PC-9 (cell line): ENCODE data around the gene SPG11. TPM values are rescaled to one million over a fixed set of nuclear protein-coding genes. Genes with fewer than 3 reads are reported as not detected.

Source experiments
- BruUV-seq: library from RNA; stranded (reverse); fragments of 400-500 nt; replicated peaks from 2 replicates; lab custom pipeline; 2021; lab: Mats Ljungman, UMichigan
- CTCF ChIA-PET: fragments of 300-600 bp; sonication (Branson Sonifier 250); formaldehyde crosslinking; loops from one replicate; lab custom pipeline; 2022; ENCODE audit warnings: antibody characterized with exemption; lab: Charles Lee
- POLR2A ChIA-PET: fragments of 300-600 bp; sonication (Branson Sonifier 250); formaldehyde crosslinking; loops from one replicate; lab custom pipeline; 2022; ENCODE audit warnings: antibody characterized with exemption; ENCODE audit not compliant: unreplicated experiment; lab: Charles Lee
- DNase-seq, 2 experiments: peaks; one replicate each; pipeline versions ENCODE4 v3.0.0 to v3.0.0-alpha.2; 2015 to 2022; ENCODE audit warnings: mixed read lengths in 1 of 2
- H2AFZ ChIP-seq: fragments of 200-600 bp; sonication (generic); 2 replicates; pipeline ENCODE4 v1.8.1; 2017; ENCODE audit warnings: antibody characterized with exemption
- H3F3A ChIP-seq: fragments of 200-600 bp; sonication (generic); 2 replicates; pipeline ENCODE4 v1.8.1; 2017; ENCODE audit warnings: antibody characterized with exemption, mild to moderate bottlenecking, low read depth; ENCODE audit not compliant: insufficient read depth
- H3K27ac ChIP-seq: fragments of 200-600 bp; sonication (generic); 2 replicates; pipeline ENCODE4 v1.6.1; 2016; ENCODE audit warnings: mixed run types
- H3K27me3 ChIP-seq: fragments of 200-600 bp; sonication (generic); 2 replicates; pipeline ENCODE4 v1.6.1; 2016; ENCODE audit warnings: low read depth, mixed run types; ENCODE audit not compliant: insufficient read depth
- H3K36me3 ChIP-seq: fragments of 200-600 bp; sonication (generic); 2 replicates; pipeline ENCODE4 v1.6.1; 2016; ENCODE audit warnings: low read depth, mixed run types
- H3K4me1 ChIP-seq: fragments of 200-600 bp; sonication (generic); replicated peaks from 2 replicates; pipeline ENCODE4 v1.6.1; 2016; ENCODE audit warnings: mixed run types; ENCODE audit not compliant: insufficient read depth
- H3K4me2 ChIP-seq: fragments of 200-600 bp; sonication (generic); 2 replicates; pipeline ENCODE4 v1.6.1; 2017; ENCODE audit warnings: mixed run types
- H3K4me3 ChIP-seq: fragments of 200-600 bp; sonication (generic); 2 replicates; pipeline ENCODE4 v1.6.1; 2016; ENCODE audit warnings: mixed run types
- H3K79me2 ChIP-seq: fragments of 200-600 bp; sonication (generic); 2 replicates; pipeline ENCODE4 v1.6.1; 2017; ENCODE audit warnings: low read depth, mixed run types
- H3K9me2 ChIP-seq: fragments of 200-600 bp; sonication (generic); 2 replicates; pipeline ENCODE4 v1.8.1; 2017; ENCODE audit warnings: mild to moderate bottlenecking; ENCODE audit not compliant: insufficient read depth
- H3K9me3 ChIP-seq: fragments of 200-600 bp; sonication (generic); 2 replicates; pipeline ENCODE4 v1.8.1; 2016; ENCODE audit warnings: low read depth; ENCODE audit not compliant: insufficient read depth
- H4K20me1 ChIP-seq: fragments of 200-600 bp; sonication (generic); 2 replicates; pipeline ENCODE4 v1.8.1; 2017; ENCODE audit not compliant: insufficient read depth
- EZH2 ChIP-seq: fragments of 200-600 bp; sonication (generic); IDR thresholded peaks from 2 replicates; pipeline ENCODE4 v1.8.0; 2017; ENCODE audit warnings: antibody characterized with exemption, low read depth
- intact Hi-C: fragments of 100-400 bp; cut with micrococcal nuclease; formaldehyde crosslinking; loops from one replicate; pipeline ENCODE4 v1.10.0; 2022; ENCODE audit not compliant: unreplicated experiment
- total RNA-seq: library from RNA; stranded (reverse); gene quantifications from 2 replicates; pipeline ENCODE4 v1.2.3, GENCODE V29; 2021
- TF ChIP-seq, protein P1 (sequence below): fragments of 200-600 bp; sonication (generic); conservative IDR thresholded peaks from 2 replicates; pipeline ENCODE4 v1.6.1; 2017; ENCODE audit warnings: mixed run types, antibody characterized with exemption, mild to moderate bottlenecking, moderate library complexity

SPG11 gene
- total RNA-seq, 1 experiment from 2014 or later: 64.2 TPM

GRCh38 chr15:44654858-44655257 is 8.6 kb downstream of the SPG11 start:
- Histone ChIP-seq H3K9me2 (no peaks in the 10 kb centered on the region), H3K4me2 (no peak overlapping the region), H4K20me1 (no peaks in the 10 kb centered on the region), H3K4me1 (no peaks in the 10 kb centered on the region), H3K79me2 (no peaks in the 10 kb centered on the region), H3K9me3 (no peaks in the 10 kb centered on the region), H3K27ac (no peak overlapping the region), H3F3A (no peaks in the 10 kb centered on the region), H3K27me3 (no peaks in the 10 kb centered on the region), H3K4me3 (no peak overlapping the region), H2AFZ (no peak overlapping the region), H3K36me3 (no peaks in the 10 kb centered on the region)
- TF ChIP-seq, protein P1, sequence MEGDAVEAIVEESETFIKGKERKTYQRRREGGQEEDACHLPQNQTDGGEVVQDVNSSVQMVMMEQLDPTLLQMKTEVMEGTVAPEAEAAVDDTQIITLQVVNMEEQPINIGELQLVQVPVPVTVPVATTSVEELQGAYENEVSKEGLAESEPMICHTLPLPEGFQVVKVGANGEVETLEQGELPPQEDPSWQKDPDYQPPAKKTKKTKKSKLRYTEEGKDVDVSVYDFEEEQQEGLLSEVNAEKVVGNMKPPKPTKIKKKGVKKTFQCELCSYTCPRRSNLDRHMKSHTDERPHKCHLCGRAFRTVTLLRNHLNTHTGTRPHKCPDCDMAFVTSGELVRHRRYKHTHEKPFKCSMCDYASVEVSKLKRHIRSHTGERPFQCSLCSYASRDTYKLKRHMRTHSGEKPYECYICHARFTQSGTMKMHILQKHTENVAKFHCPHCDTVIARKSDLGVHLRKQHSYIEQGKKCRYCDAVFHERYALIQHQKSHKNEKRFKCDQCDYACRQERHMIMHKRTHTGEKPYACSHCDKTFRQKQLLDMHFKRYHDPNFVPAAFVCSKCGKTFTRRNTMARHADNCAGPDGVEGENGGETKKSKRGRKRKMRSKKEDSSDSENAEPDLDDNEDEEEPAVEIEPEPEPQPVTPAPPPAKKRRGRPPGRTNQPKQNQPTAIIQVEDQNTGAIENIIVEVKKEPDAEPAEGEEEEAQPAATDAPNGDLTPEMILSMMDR: no peak
- TF ChIP-seq EZH2: no peak
- intact Hi-C loops: no loop called here
- CTCF ChIA-PET: no interaction called here
- no TSS peak for BruUV-seq
- no peak for DNase-seq
- POLR2A ChIA-PET: no interaction called here

DNA sequence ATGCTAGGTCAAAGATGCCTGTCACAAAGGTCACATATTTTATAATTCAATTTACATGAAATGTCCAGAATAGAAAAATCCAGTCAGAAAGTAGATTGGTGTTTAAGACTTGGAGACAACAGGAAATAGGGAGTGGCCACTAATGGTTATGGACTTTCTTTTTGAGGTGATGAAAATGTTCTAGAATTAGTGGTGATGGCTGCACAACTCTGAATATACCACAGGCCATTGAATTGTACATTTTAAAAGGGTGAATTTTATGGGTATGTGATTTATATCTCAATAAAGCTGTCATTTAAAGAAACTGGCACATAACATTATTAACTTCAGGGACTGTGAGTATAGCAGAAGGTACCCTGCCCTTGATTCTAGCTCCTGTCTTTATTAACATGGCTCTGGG is 15.8 kb downstream of the SPG11 start:
- Histone ChIP-seq H3K9me2 (no peaks in the 10 kb centered on the region), H3K79me2 (no peaks in the 10 kb centered on the region), H3F3A (no peaks in the 10 kb centered on the region), H3K4me3 (no peak overlapping the region), H3K27me3 (no peaks in the 10 kb centered on the region), H2AFZ (no peak overlapping the region), H4K20me1 (no peaks in the 10 kb centered on the region), H3K4me1 (no peaks in the 10 kb centered on the region), H3K4me2 (no peak overlapping the region), H3K36me3 (peaks cover 9% of the 10 kb centered on the region), H3K27ac (no peak overlapping the region), H3K9me3 (no peaks in the 10 kb centered on the region)
- ChIA-PET CTCF (no interaction called here), POLR2A (no interaction called here)
- intact Hi-C loops: no loop called here
- DNase-seq: no peak
- TF ChIP-seq EZH2: no peak
- TF ChIP-seq, protein P1: no peak
- no TSS peak for BruUV-seq

DNA sequence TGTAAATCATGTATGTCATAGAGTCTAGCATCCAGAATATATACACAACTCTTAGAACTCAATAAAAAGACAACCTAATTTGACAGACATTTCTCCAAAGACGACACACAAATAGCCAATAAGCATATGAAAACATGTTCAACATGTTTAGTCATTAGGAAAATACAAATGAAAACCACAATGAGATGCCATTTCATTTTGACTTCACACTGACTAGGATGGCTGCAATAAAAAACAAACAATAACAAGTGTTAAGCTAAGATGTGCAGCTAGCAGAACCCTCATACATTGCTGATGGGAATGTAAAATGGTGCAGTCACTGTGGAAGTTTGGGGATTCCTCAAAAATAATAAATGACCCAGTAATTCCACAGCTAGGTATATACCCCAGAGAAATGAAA is 16.4 kb downstream of the SPG11 start:
- Histone ChIP-seq H3K27me3 (no peaks in the 10 kb centered on the region), H3K9me3 (no peaks in the 10 kb centered on the region), H3K27ac (no peak overlapping the region), H3K36me3 (peaks cover 9% of the 10 kb centered on the region), H3K9me2 (no peaks in the 10 kb centered on the region), H3K4me2 (no peak overlapping the region), H4K20me1 (no peaks in the 10 kb centered on the region), H3K79me2 (no peaks in the 10 kb centered on the region), H2AFZ (no peak overlapping the region), H3F3A (no peaks in the 10 kb centered on the region), H3K4me3 (no peak overlapping the region), H3K4me1 (no peaks in the 10 kb centered on the region)
- intact Hi-C loops: no loop called here
- CTCF ChIA-PET: no interaction called here
- DNase-seq: no peak
- POLR2A ChIA-PET: no interaction called here
- BruUV-seq: no TSS peak
- TF ChIP-seq EZH2: no peak
- TF ChIP-seq, protein P1: no peak
